HepG2 (cell line): ENCODE results near the gene SGK1. TPM values are rescaled to one million over a fixed set of nuclear protein-coding genes. Genes with fewer than 3 reads are reported as not detected.

Source experiments
- EP300 ChIP-seq, 3 experiments: sonication (generic) in 1 of 3; formaldehyde crosslinking in 1 of 3; IDR thresholded peaks; 2 replicates each; pipeline versions ENCODE4 v1.5.1 to v1.6.1; 2011 to 2020; ENCODE audit warnings: low read depth in 2 of 3, low read length in 2 of 3, borderline replicate concordance in 1 of 3, improper control_type of control experiment in 1 of 3, mild to moderate bottlenecking in 1 of 3, missing genetic modification reagents in 1 of 3, moderate library complexity in 1 of 3
- FUBP1 ChIP-seq: sonication (generic); formaldehyde crosslinking; IDR thresholded peaks from 2 replicates; pipeline ENCODE4 v1.5.1; 2020; ENCODE audit warnings: missing genetic modification reagents, mild to moderate bottlenecking, borderline replicate concordance
- HES4 ChIP-seq: sonication (generic); formaldehyde crosslinking; IDR thresholded peaks from 2 replicates; pipeline ENCODE4 v1.9.0; 2021; ENCODE audit warnings: mild to moderate bottlenecking, missing genetic modification reagents, borderline replicate concordance
- HOXA9 ChIP-seq: sonication (generic); formaldehyde crosslinking; IDR thresholded peaks from 2 replicates; pipeline ENCODE4 v1.8.1; 2022; ENCODE audit warnings: missing genetic modification reagents, mild to moderate bottlenecking, moderate library complexity, borderline replicate concordance
- MIER2 ChIP-seq: IDR thresholded peaks from 2 replicates; pipeline ENCODE4 v1.6.1; 2016; ENCODE audit warnings: missing biosample characterization, missing genetic modification reagents
- NR2F1 ChIP-seq, 2 experiments: fragments of 450-650 bp in 1 of 2; formaldehyde crosslinking in 1 of 2; IDR thresholded peaks; 2 replicates each; pipeline versions ENCODE4 v1.5.0 to v1.6.1; 2016 to 2020; ENCODE audit warnings: mild to moderate bottlenecking in 1 of 2, missing compliant biosample characterization in 1 of 2, missing genetic modification reagents in 1 of 2, moderate library complexity in 1 of 2
- RBM39 ChIP-seq: fragments of 200-400 bp; formaldehyde crosslinking; IDR thresholded peaks from one replicate; pipeline ENCODE4 v1.6.1; 2018; ENCODE audit warnings: antibody characterized with exemption, mild to moderate bottlenecking, low read depth, low read length; ENCODE audit not compliant: poor library complexity, severe bottlenecking
- ZBTB1 ChIP-seq: sonication (generic); formaldehyde crosslinking; IDR thresholded peaks from 2 replicates; pipeline ENCODE4 v1.4.0; 2020; ENCODE audit warnings: missing genetic modification reagents, borderline replicate concordance
- ZKSCAN8 ChIP-seq: IDR thresholded peaks from 2 replicates; pipeline ENCODE4 v1.6.1; 2016; ENCODE audit warnings: borderline replicate concordance, missing genetic modification reagents, missing compliant biosample characterization
- ZNF282 ChIP-seq: fragments of 450-650 bp; IDR thresholded peaks from 2 replicates; pipeline ENCODE4 v1.6.1; 2018; ENCODE audit not compliant: partially characterized antibody
- ZNF350 ChIP-seq: sonication (generic); formaldehyde crosslinking; IDR thresholded peaks from 2 replicates; pipeline ENCODE4 v1.4.0; 2020; ENCODE audit warnings: mild to moderate bottlenecking, low read depth, missing genetic modification reagents, borderline replicate concordance
- ZNF619 ChIP-seq: sonication (generic); formaldehyde crosslinking; IDR thresholded peaks from 2 replicates; pipeline ENCODE4 v1.4.0; 2020; ENCODE audit warnings: mild to moderate bottlenecking, missing genetic modification reagents
- ZNF652 ChIP-seq: IDR thresholded peaks from 2 replicates; pipeline ENCODE4 v1.6.1; 2016; ENCODE audit warnings: low read depth, borderline replicate concordance
- polyA plus RNA-seq, 8 experiments: library from polyadenylated mRNA; depleted of rRNA in 3 of 8; stranded (reverse) in 7 of 8; unstranded in 1 of 8; fragments of >200 nt; fragmentation: Illumina TruSeq in 4 of 8; extraction: Trizol in 4 of 8; gene quantifications; 2 replicates each; pipeline versions ENCODE4 v1.2.1 to v1.2.3, GENCODE V29; 2011 to 2016; ENCODE audit warnings: low read depth in 4 of 8, missing spikeins in 1 of 8, mixed read lengths in 1 of 8; ENCODE audit not compliant: insufficient read depth in 1 of 8
- total RNA-seq, 5 experiments: library from RNA; depleted of rRNA; stranded (reverse); fragments of >200 nt; fragmentation: Illumina TruSeq; extraction: Trizol; gene quantifications; 2 replicates each; pipeline ENCODE4 v1.2.3, GENCODE V29; 2016; ENCODE audit warnings: low read depth in 1 of 5
- TF ChIP-seq, protein P1 (sequence below): sonication (generic); formaldehyde crosslinking; IDR thresholded peaks from 2 replicates; pipeline ENCODE4 v1.4.0; 2020; ENCODE audit warnings: mild to moderate bottlenecking, missing genetic modification reagents
- TF ChIP-seq, protein P2 (sequence below): sonication (generic); formaldehyde crosslinking; IDR thresholded peaks from 2 replicates; pipeline ENCODE4 v1.4.0; 2020; ENCODE audit warnings: missing genetic modification reagents

Gene SGK1
- total and polyA plus RNA-seq, 2 of the 13 experiments (the other 11 are each of a cell fraction or from before 2014, with no cell fraction given): 56.1 to 56.2 TPM

DNA sequence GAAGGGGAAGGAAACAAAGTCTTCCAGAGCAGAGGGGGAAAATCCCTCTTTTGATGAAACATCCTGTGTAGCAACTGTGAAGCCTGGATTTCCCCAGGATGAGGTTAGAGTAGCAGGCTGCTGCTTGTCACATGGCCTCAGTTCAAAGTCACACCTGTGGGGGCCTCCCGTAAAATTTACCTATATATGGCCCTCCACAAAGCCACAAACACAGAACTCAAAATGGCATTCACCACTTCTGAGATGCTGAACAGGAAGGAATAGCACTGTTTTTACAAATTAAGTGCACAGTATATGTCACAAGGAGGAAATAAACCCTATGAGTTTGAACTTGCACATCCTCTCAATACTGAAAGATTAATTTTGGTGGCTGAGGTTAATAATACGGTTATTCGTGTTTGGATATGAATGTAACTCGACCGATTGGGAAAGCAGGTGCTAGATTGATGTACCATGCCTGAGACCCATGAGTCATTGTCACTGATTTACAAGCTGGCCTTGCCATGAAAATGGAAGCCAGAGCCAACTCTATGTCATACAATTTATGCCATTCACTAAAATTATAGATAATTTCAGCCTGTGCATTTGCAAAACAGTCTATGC lies 70.6 kb downstream of the SGK1 start (continued):
- TF ChIP-seq, protein P1, sequence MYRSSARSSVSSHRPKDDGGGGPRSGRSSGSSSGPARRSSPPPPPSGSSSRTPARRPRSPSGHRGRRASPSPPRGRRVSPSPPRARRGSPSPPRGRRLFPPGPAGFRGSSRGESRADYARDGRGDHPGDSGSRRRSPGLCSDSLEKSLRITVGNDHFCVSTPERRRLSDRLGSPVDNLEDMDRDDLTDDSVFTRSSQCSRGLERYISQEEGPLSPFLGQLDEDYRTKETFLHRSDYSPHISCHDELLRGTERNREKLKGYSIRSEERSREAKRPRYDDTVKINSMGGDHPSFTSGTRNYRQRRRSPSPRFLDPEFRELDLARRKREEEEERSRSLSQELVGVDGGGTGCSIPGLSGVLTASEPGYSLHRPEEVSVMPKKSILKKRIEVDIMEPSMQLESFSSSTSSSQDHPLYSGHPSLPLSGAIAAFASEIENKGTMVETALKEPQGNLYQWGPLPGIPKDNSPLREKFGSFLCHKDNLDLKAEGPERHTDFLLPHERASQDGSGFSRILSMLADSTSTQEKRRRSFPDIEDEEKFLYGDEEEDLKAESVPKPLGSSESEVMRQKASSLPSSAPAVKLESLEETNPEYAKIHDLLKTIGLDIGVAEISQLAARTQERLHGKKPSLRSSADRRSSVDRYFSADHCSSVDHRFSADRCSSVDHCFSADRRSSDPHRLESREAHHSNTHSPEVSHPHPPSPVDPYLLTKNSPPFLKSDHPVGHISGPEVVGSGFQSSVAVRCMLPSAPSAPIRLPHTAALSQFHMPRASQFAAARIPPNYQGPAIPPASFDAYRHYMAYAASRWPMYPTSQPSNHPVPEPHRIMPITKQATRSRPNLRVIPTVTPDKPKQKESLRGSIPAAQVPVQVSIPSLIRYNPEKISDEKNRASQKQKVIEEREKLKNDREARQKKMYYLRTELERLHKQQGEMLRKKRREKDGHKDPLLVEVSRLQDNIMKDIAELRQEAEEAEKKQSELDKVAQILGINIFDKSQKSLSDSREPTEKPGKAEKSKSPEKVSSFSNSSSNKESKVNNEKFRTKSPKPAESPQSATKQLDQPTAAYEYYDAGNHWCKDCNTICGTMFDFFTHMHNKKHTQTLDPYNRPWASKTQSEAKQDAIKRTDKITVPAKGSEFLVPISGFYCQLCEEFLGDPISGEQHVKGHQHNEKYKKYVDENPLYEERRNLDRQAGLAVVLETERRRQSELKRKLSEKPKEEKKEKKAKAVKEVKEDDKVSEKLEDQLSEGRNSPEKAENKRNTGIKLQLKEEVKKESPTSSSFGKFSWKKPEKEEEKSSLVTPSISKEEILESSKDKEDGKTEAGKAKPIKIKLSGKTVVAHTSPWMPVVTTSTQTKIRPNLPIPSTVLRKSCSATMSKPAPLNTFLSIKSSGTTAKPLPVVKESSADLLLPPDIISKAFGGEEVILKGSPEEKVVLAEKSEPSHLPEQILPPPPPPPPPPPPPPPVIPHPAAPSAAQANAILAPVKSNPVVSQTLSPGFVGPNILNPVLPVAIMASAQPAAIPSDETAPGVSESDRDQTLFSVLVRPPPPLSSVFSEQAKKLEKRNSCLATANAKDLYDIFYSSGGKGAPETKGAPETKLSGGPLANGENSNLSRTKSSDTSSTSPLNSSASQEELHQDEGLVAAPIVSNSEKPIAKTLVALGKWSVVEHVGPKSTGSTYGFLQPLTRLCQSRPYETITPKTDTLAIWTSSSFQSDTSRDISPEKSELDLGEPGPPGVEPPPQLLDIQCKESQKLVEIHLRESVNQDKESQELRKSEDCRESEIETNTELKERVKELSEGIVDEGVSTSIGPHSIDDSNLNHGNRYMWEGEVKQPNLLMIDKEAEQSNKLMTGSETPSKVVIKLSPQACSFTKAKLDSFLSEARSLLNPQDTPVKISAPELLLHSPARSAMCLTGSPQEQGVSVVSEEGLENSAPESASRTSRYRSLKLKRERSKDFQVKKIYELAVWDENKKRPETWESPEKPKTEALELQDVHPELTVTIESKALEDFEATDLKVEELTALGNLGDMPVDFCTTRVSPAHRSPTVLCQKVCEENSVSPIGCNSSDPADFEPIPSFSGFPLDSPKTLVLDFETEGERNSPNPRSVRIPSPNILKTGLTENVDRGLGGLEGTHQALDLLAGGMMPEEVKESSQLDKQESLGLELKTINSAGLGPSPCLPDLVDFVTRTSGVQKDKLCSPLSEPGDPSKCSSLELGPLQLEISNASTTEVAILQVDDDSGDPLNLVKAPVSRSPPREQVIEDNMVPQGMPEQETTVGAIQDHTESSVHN (CRISPR knock-in tag): no peak
- TF ChIP-seq HES4 (no peak), ZNF282 (no peak), ZNF652 (CRISPR knock-in tag) (no peak), ZNF619 (CRISPR knock-in tag) (no peak), NR2F1 (CRISPR knock-in tag; IDR thresholded peaks at IDR 0.05) (no peak), FUBP1 (CRISPR knock-in tag) (no peak), ZKSCAN8 (CRISPR knock-in tag) (0 out of 2 replicates have a peak, but pooled peaks have one; percentile 11), HOXA9 (CRISPR knock-in tag) (no peak), EP300 (IDR thresholded peaks at IDR 0.05; ENCODE audit: low read depth in 2 of 2, low read length in 2 of 2) (0 out of 4 replicates have a peak, but pooled peaks of 1 of the 2 experiments have one; percentile 32), EP300 (CRISPR knock-in tag; IDR thresholded peaks at IDR 0.05; ENCODE audit: borderline replicate concordance) (no peak), ZBTB1 (CRISPR knock-in tag) (no peak), ZNF350 (CRISPR knock-in tag) (no peak), MIER2 (CRISPR knock-in tag) (no peak), RBM39 (no peak)
- TF ChIP-seq, protein P2, sequence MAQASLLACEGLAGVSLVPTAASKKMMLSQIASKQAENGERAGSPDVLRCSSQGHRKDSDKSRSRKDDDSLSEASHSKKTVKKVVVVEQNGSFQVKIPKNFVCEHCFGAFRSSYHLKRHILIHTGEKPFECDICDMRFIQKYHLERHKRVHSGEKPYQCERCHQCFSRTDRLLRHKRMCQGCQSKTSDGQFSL (CRISPR knock-in tag): no peak
